HEK293 (cell line): Measurements from ENCODE around the gene USP6.
"Not testable (repeated sequence)": the region's sequence is repeated elsewhere in the genome, so short reads cannot be mapped to it uniquely, and the experiment has no call there.

Source experiments
- KLF16 ChIP-seq: fragments of 450-650 bp; formaldehyde crosslinking; IDR thresholded peaks from 2 replicates; pipeline ENCODE4 v1.5.1; 2017; ENCODE audit warnings: missing biosample characterization, missing genetic modification characterization
- MEIS1 ChIP-seq: sonication (generic); formaldehyde crosslinking; IDR thresholded peaks from 2 replicates; pipeline ENCODE4 v1.8.1; 2022; ENCODE audit warnings: missing genetic modification reagents, mild to moderate bottlenecking, borderline replicate concordance
- SALL2 ChIP-seq: fragments of 450-650 bp; formaldehyde crosslinking; IDR thresholded peaks from 2 replicates; pipeline ENCODE4 v1.5.0; 2017; ENCODE audit warnings: missing biosample characterization, mild to moderate bottlenecking, missing genetic modification characterization, borderline replicate concordance
- ZNF169 ChIP-seq: fragments of 450-650 bp; formaldehyde crosslinking; IDR thresholded peaks from 2 replicates; pipeline ENCODE4 v1.5.1; 2016; ENCODE audit warnings: missing biosample characterization, missing genetic modification characterization
- ZNF174 ChIP-seq: fragments of 450-650 bp; formaldehyde crosslinking; IDR thresholded peaks from 2 replicates; pipeline ENCODE4 v1.5.0; 2017; ENCODE audit warnings: missing biosample characterization, mild to moderate bottlenecking, missing genetic modification characterization
- ZNF19 ChIP-seq: fragments of 450-650 bp; formaldehyde crosslinking; IDR thresholded peaks from 2 replicates; pipeline ENCODE4; 2016; ENCODE audit warnings: missing biosample characterization, missing genetic modification characterization, low read depth
- ZNF561 ChIP-seq: fragments of 450-650 bp; IDR thresholded peaks from 2 replicates; pipeline ENCODE4 v1.5.1; 2018; ENCODE audit warnings: missing biosample characterization, missing genetic modification characterization, borderline replicate concordance
- ZNF621 ChIP-seq: fragments of 450-650 bp; formaldehyde crosslinking; IDR thresholded peaks from 2 replicates; pipeline ENCODE4 v1.5.1; 2017; ENCODE audit warnings: missing biosample characterization, missing genetic modification characterization
- TF ChIP-seq, protein P1 (sequence below): fragments of 450-650 bp; formaldehyde crosslinking; IDR thresholded peaks from 2 replicates; pipeline ENCODE4 v1.5.1; 2016; ENCODE audit warnings: missing biosample characterization, missing genetic modification characterization
- TF ChIP-seq, protein P2 (sequence below): fragments of 450-650 bp; formaldehyde crosslinking; IDR thresholded peaks from 2 replicates; pipeline ENCODE4 v1.5.1; 2016; ENCODE audit warnings: missing biosample characterization, missing genetic modification characterization
- TF ChIP-seq, protein P3 (sequence below): fragments of 450-650 bp; formaldehyde crosslinking; IDR thresholded peaks from 2 replicates; pipeline ENCODE4 v1.5.1; 2016; ENCODE audit warnings: missing biosample characterization, missing genetic modification characterization, low read depth
- TF ChIP-seq, protein P4 (sequence below): fragments of 450-650 bp; formaldehyde crosslinking; IDR thresholded peaks from 2 replicates; pipeline ENCODE4 v1.5.1; 2016; ENCODE audit warnings: missing biosample characterization, missing genetic modification characterization, low read depth
- TF ChIP-seq, protein P5 (sequence below): fragments of 450-650 bp; IDR thresholded peaks from 2 replicates; pipeline ENCODE4 v1.5.1; 2018; ENCODE audit warnings: missing biosample characterization, mild to moderate bottlenecking, missing genetic modification characterization
- TF ChIP-seq, protein P6 (sequence below): fragments of 450-650 bp; formaldehyde crosslinking; IDR thresholded peaks from 2 replicates; pipeline ENCODE4 v1.5.1; 2016; ENCODE audit warnings: missing biosample characterization, missing genetic modification characterization

DNA sequence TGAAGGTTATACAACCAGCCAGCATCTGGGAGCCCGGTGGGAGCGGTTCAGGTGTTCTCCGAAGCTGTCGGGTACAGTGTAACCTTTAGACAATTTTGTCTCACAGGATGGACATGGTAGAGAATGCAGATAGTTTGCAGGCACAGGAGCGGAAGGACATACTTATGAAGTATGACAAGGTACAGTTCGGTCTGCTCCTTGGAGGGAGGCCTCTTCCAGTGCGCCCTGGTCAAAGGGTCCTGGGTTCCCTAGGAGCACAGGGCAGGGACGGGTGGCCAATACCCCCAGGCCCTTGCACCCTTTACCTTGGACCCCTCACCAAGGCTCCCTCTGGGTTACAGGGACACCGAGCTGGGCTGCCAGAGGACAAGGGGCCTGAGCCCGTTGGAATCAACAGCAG lies 14.4 kb downstream of the USP6 start:
- TF ChIP-seq, protein P1, sequence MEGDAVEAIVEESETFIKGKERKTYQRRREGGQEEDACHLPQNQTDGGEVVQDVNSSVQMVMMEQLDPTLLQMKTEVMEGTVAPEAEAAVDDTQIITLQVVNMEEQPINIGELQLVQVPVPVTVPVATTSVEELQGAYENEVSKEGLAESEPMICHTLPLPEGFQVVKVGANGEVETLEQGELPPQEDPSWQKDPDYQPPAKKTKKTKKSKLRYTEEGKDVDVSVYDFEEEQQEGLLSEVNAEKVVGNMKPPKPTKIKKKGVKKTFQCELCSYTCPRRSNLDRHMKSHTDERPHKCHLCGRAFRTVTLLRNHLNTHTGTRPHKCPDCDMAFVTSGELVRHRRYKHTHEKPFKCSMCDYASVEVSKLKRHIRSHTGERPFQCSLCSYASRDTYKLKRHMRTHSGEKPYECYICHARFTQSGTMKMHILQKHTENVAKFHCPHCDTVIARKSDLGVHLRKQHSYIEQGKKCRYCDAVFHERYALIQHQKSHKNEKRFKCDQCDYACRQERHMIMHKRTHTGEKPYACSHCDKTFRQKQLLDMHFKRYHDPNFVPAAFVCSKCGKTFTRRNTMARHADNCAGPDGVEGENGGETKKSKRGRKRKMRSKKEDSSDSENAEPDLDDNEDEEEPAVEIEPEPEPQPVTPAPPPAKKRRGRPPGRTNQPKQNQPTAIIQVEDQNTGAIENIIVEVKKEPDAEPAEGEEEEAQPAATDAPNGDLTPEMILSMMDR (tag by site-specific recombination) = not testable (repeated sequence)
- TF ChIP-seq ZNF561 (tag by site-specific recombination); MEIS1 (CRISPR knock-in tag); SALL2; ZNF169; ZNF174 (tag by site-specific recombination); ZNF621; ZNF19; KLF16 (tag by site-specific recombination): not testable (repeated sequence)
- TF ChIP-seq, protein P2, sequence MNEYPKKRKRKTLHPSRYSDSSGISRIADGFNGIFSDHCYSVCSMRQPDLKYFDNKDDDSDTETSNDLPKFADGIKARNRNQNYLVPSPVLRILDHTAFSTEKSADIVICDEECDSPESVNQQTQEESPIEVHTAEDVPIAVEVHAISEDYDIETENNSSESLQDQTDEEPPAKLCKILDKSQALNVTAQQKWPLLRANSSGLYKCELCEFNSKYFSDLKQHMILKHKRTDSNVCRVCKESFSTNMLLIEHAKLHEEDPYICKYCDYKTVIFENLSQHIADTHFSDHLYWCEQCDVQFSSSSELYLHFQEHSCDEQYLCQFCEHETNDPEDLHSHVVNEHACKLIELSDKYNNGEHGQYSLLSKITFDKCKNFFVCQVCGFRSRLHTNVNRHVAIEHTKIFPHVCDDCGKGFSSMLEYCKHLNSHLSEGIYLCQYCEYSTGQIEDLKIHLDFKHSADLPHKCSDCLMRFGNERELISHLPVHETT = not testable (repeated sequence)
- TF ChIP-seq, protein P3, sequence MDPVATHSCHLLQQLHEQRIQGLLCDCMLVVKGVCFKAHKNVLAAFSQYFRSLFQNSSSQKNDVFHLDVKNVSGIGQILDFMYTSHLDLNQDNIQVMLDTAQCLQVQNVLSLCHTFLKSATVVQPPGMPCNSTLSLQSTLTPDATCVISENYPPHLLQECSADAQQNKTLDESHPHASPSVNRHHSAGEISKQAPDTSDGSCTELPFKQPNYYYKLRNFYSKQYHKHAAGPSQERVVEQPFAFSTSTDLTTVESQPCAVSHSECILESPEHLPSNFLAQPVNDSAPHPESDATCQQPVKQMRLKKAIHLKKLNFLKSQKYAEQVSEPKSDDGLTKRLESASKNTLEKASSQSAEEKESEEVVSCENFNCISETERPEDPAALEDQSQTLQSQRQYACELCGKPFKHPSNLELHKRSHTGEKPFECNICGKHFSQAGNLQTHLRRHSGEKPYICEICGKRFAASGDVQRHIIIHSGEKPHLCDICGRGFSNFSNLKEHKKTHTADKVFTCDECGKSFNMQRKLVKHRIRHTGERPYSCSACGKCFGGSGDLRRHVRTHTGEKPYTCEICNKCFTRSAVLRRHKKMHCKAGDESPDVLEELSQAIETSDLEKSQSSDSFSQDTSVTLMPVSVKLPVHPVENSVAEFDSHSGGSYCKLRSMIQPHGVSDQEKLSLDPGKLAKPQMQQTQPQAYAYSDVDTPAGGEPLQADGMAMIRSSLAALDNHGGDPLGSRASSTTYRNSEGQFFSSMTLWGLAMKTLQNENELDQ (tag by site-specific recombination) = not testable (repeated sequence)
- TF ChIP-seq, protein P4, sequence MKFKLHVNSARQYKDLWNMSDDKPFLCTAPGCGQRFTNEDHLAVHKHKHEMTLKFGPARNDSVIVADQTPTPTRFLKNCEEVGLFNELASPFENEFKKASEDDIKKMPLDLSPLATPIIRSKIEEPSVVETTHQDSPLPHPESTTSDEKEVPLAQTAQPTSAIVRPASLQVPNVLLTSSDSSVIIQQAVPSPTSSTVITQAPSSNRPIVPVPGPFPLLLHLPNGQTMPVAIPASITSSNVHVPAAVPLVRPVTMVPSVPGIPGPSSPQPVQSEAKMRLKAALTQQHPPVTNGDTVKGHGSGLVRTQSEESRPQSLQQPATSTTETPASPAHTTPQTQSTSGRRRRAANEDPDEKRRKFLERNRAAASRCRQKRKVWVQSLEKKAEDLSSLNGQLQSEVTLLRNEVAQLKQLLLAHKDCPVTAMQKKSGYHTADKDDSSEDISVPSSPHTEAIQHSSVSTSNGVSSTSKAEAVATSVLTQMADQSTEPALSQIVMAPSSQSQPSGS (tag by site-specific recombination) = not testable (repeated sequence)
- TF ChIP-seq, protein P5, sequence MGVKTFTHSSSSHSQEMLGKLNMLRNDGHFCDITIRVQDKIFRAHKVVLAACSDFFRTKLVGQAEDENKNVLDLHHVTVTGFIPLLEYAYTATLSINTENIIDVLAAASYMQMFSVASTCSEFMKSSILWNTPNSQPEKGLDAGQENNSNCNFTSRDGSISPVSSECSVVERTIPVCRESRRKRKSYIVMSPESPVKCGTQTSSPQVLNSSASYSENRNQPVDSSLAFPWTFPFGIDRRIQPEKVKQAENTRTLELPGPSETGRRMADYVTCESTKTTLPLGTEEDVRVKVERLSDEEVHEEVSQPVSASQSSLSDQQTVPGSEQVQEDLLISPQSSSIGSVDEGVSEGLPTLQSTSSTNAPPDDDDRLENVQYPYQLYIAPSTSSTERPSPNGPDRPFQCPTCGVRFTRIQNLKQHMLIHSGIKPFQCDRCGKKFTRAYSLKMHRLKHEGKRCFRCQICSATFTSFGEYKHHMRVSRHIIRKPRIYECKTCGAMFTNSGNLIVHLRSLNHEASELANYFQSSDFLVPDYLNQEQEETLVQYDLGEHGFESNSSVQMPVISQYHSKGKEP (tag by site-specific recombination) = not testable (repeated sequence)
- TF ChIP-seq, protein P6, sequence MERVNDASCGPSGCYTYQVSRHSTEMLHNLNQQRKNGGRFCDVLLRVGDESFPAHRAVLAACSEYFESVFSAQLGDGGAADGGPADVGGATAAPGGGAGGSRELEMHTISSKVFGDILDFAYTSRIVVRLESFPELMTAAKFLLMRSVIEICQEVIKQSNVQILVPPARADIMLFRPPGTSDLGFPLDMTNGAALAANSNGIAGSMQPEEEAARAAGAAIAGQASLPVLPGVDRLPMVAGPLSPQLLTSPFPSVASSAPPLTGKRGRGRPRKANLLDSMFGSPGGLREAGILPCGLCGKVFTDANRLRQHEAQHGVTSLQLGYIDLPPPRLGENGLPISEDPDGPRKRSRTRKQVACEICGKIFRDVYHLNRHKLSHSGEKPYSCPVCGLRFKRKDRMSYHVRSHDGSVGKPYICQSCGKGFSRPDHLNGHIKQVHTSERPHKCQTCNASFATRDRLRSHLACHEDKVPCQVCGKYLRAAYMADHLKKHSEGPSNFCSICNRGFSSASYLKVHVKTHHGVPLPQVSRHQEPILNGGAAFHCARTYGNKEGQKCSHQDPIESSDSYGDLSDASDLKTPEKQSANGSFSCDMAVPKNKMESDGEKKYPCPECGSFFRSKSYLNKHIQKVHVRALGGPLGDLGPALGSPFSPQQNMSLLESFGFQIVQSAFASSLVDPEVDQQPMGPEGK (tag by site-specific recombination) = not testable (repeated sequence)
